Embryonic facial prominence (tissue), 1 donor: ENCODE results near the gene UBA3.
A peak's percentile ranks its signal among the peaks of the same experiment; 100 is the strongest.

ENCODE experiments used
- DNase-seq: peaks from one replicate; pipeline ENCODE4 v3.0.0-alpha.2; 2016; ENCODE audit errors: extremely low spot score

Gene UBA3

DNA sequence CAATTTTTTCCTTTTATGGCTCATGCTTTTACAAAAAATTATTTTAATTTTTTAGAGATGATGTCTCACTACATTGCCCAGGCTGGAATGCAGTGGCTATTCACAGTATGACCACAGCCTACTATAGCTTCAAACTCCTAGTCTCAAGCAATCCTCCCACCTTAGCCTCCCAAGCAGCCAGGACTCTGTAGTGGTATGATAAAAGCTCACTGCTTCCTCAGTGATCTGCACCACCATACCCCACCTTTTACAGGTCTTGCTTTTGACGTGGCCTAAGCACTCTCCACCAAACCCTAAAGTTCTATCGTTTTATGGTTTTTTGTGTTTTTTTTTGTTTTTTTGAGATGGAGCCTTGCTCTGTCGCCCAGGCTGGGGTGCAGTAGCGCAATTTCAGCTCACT lies 14.0 kb downstream of the UBA3 start:
- DNase-seq = no peak

DNA sequence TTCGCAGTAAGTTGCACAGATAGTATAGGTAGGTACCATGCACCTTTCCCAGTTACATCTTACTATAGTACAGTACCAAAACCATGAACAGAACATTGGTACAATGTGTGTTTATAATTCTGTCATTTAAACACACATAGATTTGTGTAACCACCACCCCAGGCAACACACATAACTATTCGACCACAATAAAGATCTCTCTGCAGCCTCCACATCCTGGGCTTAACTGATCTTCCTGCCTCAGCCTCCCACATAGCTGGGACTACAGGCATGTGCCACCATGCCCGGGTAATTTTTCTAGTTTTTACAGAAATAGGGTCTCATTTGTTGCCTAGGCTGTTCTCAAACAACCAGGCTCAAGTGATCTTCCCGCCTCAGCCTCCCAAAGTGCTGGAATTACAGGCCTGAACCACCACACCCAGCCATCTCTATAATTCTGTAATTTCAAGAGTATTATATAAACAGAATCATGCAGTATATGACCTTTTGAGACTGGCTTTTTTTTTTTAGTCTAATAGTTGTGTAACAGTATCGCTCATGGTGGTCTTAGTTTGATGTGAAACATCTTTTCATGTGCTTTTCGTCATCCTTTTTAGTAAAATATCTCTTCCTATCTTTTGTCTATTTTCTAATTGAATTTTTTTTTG lies 14.7 kb downstream of the UBA3 start:
- no peak for DNase-seq

DNA sequence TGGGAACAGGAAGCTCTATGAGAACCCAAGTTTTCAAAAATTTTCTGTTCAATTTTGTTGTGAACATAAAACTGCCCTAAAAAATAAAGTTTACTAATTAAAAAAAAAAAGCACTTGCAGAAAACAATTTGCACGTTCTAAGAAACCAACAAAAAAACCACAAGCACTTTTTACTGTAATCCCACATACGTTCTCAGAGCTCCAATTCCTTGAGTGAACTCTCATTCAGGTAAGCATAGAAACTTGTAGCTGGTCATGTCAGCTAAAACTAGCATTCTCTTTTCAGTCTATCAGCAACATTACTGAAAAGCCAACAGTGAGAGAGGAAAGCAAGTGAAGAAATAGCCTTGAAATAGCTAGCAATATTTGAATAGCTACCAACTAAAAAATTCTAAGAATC lies 16.5 kb downstream of the UBA3 start:
- no peak for DNase-seq

DNA sequence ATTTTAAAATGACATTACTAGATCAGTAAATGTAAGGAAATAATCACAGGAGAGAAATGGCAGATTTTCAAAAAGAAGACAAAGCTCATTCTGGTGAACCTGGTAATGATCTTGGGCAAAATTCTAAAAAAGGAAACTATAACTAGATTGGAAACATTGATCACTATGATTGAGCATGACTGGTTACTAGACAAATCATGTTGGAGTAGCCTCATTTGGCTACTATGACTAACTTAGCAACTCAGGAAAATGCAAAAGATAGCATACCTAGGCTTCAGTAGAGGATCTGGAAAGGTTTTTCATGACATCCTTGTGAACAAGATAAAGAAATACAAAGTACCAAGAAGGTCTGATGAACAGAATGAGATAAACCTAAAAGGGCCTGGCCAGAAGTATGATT lies 20.5 kb downstream of the UBA3 start:
- DNase-seq = no peak

DNA sequence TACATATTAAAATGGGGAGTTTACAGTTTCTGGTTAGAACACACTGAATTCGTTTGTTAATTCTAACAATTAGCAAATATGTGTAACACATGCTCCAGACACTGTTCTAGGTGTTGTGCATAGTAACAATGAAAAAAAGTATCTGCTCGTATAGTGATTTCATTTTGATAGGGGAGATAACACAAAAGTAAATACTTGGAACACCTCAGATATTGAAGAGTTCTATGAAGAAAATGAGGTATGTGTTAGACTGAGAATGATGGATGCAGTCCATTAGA lies 21.3 kb downstream of the UBA3 start:
- DNase-seq = no peak

DNA sequence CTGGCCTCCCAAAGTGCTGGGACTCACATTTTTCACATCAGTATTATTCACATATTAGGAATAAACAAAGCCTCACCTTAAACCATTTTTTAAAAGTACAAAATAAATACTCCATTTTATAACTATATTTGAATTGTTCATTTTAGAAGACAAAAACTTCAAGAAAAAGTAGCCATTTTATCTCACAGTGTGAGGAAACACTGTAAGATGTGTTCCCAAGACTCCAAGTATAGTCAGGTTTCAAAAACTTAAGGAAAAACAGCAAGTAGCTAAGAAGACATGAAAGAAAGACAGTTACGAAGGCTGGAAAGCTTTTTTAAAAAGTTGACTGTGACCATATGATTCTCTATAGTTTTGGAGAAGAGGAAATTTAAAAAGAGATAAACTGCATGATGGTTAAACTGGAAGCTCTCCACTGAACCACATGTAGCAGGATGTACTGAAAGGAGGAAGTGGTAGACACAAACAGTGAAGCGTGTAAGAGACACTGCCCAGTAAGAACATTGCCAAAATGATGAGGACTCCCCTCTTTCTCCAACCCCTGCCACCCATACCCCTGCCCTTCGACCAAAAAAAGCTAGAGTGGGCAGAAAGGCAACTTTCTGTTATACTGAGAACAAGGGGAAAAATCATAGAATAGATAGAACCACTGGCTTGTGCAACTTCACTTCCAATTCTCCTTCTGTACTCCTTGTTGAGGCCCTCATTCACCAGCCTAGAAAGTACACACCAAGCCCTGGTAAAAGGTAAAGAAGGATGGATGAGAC lies 21.8 kb downstream of the UBA3 start:
- DNase-seq = no peak

DNA sequence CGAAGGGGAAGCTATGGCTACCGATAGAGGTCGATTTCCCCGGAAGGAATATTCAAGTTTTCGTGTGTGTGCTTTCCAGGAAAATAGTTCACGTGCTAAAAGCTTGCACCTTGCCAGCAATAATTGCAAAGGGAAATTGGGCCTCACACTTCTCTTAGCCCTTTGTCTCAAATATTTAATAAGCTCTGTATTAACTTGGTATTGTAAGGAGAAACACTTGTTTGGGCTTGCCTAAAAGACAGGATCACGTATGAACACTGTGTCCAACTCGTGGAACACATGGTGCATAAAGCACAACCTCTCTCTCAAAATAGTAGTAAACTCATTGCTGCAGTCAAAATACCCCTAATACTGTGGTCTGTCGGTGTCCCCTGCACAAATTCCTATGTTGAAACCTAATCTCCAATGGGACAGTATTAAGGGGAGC lies 27.7 kb downstream of the UBA3 start:
- DNase-seq = no peak

DNA sequence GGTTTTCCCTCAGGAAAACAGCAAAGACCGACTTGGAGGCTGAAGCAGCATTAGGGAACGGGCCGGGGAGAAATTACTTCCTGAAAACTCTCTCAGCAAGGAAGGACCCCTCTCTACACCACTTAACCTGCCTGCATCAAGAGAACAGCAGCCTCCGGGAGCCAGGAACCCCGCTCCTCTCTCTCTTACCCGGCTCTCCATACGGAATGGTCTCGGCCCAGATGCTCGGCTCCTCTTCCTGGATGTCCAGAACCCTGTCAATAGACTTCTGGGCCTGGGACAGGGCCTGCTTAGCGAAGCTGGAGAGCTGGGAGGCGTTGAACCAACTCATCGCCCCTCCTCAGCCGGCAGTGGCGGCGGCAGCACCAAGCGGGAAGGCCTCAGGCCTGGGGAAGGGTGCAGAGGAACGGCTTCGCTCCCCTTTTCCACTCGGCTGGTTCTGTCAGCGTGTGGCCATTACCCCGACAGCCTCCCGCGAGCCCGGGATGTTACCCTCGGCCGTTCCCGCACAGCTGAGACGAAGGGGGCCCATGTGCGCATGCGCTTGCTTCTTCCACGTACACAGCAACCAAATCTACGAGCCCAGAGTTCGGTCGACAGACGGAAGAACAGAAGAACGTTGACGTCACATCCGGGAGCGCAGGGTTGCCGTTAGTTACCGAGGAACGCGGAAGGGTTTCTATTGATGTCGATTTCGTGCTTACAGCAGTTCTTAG lies 28.3 kb downstream of the UBA3 start, which contains the start of gene TMF1:
Gene TMF1, minus strand, starts transcription at position 578 of the 716 bp plus-strand sequence. Its CDS starts 247 bp downstream, at position 331.
- peak; percentile 99 for DNase-seq

DNA sequence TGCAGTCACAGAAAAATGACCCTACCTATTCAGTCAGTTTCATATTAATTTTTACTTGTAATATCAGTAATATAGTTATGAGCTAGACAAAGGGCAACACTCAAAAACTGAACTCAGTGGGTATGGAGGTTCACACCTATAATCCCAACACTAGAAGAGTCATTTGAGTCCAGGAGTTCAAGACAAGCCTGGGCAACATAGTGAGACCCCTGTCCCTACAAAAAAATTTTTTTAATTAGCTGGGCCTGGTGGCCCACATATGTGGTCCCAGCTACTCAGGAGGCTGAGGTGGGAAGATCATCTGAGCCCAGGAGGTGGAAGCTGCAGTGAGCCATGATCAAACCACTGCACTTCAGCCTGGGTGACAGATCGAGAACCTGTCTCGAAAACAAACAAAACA lies 31.2 kb downstream of the UBA3 start:
- no peak for DNase-seq

DNA sequence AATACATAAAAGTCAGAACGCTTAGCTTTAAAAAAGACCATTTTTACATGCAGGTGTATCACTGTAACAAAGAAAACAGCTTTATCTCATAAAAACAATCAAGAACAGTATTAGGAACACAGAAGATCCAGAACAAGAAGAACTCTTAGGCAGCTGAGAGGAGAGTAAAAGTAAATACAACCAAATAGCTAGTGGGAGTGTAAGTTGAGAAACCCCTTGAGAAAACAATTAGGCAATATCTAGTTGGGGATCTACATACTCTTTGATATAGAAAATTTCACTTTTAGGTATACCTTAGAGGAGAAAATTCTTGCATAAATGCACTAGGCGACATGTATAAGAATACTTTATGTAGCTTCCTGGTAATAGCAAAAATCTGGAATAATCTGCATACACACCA lies 35.6 kb downstream of the UBA3 start:
- DNase-seq = no peak

DNA sequence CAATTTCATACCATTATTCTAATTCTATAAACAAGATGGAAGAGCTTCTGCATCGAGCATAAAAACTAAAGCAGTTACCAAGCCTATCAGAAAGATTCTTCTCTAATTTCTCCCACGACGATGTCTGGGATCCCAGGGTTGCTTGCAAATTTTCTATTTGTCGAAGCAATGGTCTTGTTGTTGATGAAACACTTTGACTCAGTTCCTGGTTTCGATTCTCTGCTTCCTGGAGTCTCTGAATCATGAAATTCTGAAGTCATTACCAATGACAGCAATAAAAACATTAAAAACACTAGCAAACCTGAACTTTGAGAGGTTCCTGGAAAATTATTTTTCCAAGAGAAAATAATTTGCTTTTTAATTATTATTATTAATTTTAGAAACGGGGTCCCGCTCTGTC lies 46.7 kb downstream of the UBA3 start:
- DNase-seq = no peak

DNA sequence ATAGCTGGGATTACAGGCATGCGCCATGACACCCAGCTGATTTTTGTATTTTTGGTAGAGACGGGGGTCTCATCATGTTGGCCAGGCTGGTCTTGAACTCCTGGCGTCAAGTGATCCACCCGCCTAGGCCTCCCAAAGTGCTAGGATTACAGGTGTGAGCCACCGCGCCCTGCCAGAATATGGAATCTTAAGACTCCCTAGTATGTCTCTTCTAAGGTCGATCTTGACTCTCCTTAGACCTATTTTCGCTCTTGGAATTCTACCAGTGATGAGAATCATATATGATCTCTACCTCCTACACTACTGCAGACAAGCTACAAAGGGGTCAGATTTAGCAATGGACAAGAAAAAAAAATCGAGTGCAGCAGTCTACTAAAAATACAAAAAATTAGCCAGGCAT lies 47.4 kb downstream of the UBA3 start:
- no peak for DNase-seq

DNA sequence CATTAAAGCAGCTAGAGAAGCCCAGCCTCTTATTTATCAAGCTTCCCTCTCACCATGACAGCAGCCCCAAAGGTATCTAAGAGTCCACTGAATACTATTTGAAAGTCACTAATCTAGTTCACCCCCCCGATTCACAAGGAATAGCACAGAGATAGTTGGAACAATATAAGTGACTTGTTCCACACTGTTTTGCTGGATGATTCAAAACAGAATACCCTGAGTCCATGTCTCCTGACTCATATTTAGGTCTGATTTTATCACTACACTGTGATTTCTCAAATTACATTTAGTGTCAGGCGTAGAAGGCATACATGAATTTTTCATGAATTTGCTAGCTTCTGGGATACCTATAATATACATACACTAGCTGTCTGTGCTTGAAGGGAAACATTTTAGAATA lies 48.0 kb downstream of the UBA3 start:
- DNase-seq = no peak

DNA sequence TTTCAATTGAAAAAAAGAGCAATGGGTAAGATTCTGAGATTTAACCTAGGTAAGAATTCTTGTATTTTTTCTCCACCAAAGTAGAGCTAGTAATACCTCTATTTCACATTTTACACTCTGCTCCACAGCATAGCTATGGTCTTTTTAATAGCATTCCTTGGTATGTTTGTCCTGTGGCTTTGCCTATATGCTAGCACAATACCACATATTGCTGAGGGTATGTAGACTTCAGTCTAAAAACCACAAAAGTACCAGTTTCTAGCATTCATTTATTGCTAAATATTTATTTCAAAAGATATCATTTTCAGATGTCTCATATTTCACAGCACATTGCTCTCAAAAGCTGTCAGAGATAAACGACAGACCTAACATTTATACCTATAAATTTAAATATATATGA lies 48.5 kb downstream of the UBA3 start:
- no peak for DNase-seq

DNA sequence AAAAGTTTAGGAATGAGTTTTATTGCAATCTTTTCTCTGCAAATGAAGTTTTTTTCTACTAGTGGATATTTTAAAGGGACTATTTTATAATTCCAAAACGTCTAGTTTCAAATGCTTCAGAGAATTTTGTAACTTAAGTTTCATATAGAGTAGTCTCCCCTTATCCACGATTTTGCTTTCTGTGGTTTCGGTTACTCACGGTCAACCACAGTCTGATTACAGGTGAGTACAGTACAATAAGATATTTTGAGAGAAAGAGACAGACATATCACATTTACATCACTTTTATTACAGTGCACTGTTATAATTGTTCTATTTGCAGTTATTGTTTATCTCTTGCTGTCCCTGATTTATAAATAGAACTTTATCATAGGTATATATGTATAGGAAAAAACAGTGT lies 59.3 kb downstream of the UBA3 start:
- no peak for DNase-seq

DNA sequence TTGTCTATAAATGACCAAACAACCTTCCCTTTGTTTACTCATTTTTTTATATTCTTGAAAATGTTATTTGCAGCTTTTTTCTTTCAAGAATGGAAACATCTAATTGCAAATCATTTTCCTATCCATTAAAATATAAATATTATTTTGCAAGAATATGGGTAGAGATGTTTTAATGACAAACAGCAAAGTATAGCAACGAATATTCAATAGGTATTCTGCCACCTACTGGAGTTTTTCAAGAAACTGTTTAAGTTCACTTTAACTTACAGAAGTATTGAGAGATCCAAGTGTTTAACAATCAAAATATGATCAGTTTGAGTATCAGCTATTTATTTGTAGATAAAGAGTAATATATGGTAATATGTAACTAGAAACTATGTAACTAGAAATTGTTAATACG lies 59.7 kb downstream of the UBA3 start:
- DNase-seq = no peak

DNA sequence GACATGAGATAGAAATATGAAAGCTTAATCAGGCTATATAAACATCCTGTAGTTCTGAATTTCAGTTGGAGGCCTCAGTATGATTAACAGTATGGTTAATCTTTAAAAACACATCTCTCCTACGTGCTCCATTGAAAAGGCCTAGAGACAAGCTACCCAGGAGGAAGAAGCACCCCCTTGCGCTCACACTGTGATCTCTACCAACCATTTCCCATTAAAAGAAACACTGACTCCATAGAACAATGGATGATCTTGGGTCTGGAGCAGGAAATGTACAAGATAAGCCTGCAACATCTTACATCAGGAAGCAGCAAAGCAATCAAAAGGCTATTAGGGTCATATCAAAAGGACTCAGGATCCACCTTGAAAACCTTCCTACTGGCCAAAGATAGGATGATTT lies 63.3 kb downstream of the UBA3 start:
- no peak for DNase-seq

DNA sequence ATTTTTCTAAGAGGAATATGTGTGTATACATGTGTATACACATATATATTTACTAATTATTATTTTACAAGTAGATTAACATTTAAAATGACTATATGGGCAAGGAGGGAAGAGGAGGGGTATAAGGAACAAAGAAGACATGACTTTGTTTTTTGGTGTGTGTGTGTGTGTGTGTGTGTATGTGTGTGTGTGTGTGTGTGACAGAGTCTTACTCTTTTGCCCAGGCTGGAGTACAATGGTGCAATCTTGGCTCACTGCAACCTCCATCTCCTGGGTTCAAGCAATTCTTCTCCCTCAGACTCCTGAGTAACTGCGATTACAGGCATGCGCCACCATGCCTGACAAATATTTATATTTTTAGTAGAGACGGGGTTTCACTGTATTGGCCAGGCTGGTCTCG lies 64.1 kb downstream of the UBA3 start:
- no peak for DNase-seq

DNA sequence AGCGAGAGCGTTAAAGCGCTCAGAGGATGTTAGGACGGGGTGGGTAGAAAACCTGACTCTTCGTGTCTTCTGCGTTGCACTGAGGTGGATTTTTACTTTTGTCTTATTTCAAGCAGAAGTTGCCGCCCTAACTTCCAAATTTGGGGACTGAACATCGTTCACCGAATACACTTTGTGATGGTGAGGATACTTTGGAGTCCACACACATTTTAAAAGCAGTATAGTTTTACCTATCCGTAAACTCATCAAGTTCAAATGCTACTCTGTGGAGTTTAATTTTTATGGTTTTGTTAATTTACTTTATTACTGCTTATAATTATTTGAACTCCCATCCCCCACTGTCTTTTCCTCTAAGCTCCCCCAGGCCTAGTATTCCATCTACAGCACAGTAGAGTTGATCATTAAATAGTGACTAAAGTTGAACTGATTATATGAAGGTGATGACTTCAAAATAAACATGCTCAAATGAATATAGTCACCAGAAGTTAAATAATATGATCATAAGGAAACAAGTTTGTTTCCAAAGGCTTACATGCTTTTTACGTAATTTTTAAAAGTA lies 66.1 kb downstream of the UBA3 start:
- no peak for DNase-seq

DNA sequence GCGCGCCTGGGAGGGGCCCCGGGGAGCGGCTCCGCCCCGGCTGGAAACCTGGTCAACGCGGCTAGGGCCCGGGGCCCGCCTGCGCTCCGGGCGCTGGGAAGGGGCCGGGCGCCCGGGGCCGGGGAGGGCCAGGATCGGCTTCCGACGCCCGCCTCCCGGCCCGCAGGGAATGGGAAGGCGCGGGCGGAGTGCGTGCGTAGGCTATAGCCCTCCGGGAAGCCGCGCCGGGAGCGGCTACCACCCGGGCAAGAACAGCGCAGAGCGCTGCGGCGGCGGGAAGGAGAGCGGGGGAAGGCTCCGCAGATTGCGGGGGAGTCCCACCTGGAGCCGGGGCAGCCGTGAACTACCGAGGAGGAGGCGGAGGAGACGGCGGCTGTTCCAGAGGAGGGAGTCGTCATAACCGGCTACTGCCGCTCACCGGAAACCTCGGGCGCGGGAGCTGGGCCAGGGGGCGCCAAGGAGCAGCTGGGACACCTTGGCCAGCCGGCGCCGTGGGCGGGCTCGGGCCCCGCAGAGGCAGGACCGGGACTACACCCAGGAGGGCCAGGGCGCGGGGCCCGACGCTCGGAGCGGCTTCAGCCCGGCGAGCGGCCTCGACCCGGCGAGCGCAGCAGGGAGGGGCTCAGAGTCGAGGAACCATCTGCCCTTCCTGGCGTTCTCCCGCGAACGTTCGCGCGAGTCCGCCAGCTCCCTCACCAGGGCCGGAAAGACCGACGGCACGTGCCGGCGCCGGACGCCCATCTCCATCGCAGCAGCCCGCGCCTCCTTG lies 66.7 kb downstream of the UBA3 start, which contains the start of gene EOGT:
Gene EOGT, minus strand, starts transcription at position 432 of the 769 bp plus-strand sequence. CDS start 3,838 bp downstream, outside the sequence.
- DNase-seq = peak; percentile 36

DNA sequence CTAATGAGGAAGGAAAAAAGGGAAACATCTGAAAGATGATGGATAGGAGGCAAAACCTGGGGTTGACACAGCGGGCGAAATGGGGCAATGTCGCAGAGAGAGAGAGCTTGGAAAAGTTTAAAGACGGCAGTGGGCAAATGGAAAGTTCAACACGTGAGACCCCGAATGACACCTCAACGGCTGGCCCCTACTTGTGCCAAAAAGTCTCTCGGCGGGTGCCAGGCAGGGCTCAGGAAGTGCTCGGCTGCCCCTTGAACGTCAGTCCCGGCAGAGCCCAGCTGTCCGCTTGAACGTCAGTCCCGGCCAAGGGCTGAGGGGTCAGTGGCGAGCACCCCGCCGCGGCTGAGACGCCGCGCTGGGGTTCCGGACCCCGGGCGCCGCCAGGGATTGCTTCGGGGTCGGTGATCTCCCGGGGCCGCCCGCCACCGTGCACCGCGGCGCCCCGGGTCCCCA lies 67.3 kb downstream of the UBA3 start:
- no peak for DNase-seq
